Esophagus muscularis mucosa (tissue), 4 donors: ENCODE measurements around the gene GRIN3B. TPM values are rescaled to one million over a fixed set of nuclear protein-coding genes. Genes with fewer than 3 reads are reported as not detected.

Source experiments
- DNase-seq: peaks from one replicate; pipeline ENCODE4 v3.0.0-alpha.2; 2017; ENCODE audit errors: extremely low spot score
- H3K27ac ChIP-seq, 4 donors: fragments of 200-600 bp; sonication (generic); replicated peaks in 1 of 4; 1 replicate in 3 of 4; 2 replicates in 1 of 4; pipeline ENCODE4 v1.5.1; 2016 to 2019; ENCODE audit warnings: mild to moderate bottlenecking in 1 of 4
- H3K27me3 ChIP-seq, 4 donors: fragments of 200-600 bp; sonication (generic); one replicate each; pipeline versions ENCODE4 v1.5.1 to v1.6.0; 2016 to 2019
- H3K36me3 ChIP-seq, 4 donors: fragments of 200-600 bp; sonication (generic); one replicate each; pipeline ENCODE4 v1.5.1; 2016 to 2019
- H3K4me1 ChIP-seq, 4 donors: fragments of 200-600 bp; sonication (generic); one replicate each; pipeline ENCODE4 v1.5.1; 2016 to 2019
- H3K4me3 ChIP-seq, 4 donors: fragments of 200-600 bp; sonication (generic); 1 replicate in 2 of 4; 2 replicates in 2 of 4; pipeline ENCODE4 v1.5.1; 2016 to 2019; ENCODE audit warnings: mild to moderate bottlenecking in 4 of 4, moderate library complexity in 1 of 4
- H3K9me3 ChIP-seq, 4 donors: fragments of 200-600 bp; sonication (generic); 1 replicate in 3 of 4; 2 replicates in 1 of 4; pipeline ENCODE4 v1.5.1; 2016 to 2019
- EP300 ChIP-seq: sonication (generic); formaldehyde crosslinking; IDR thresholded peaks from one replicate; pipeline ENCODE4 v1.6.1; 2017; ENCODE audit warnings: antibody characterized with exemption
- POLR2A ChIP-seq: fragments of 450-650 bp; IDR thresholded peaks from one replicate; pipeline ENCODE4 v1.6.1; 2017; ENCODE audit warnings: antibody characterized with exemption, moderate library complexity, mild to moderate bottlenecking, low read depth
- POLR2AphosphoS5 ChIP-seq, 2 donors: sonication (generic); formaldehyde crosslinking; IDR thresholded peaks; one replicate each; pipeline ENCODE4 v1.6.1; 2017; ENCODE audit warnings: antibody characterized with exemption in 2 of 2
- WGBS: methylation state at CpG from one replicate; pipeline ENCODE4 v1.1.5; 2018; 5-methylcytosine and 5-hydroxymethylcytosine counted together
- intact Hi-C: fragments of 100-400 bp; cut with DNase I; formaldehyde crosslinking; loops from one replicate; pipeline ENCODE4 v1.15.1; 2023
- total RNA-seq, 4 donors: library from RNA; depleted of rRNA; stranded (reverse); fragments of >200 nt; gene quantifications; one replicate each; pipeline versions ENCODE4 v1.1.0 to v1.2.1, GENCODE V29; 2016
- TF ChIP-seq, protein P1 (sequence below), 3 experiments: fragments of 200-600 bp in 2 of 3; fragments of 450-650 bp in 1 of 3; sonication (generic) in 2 of 3; IDR thresholded peaks; one replicate each; pipeline ENCODE4 v1.5.1; 2017 to 2019; ENCODE audit warnings: antibody characterized with exemption in 3 of 3, mild to moderate bottlenecking in 2 of 3, moderate library complexity in 1 of 3

Gene GRIN3B
- total RNA-seq, 4 donors from 2014 or later = 0.13 to 0.17 TPM; not detected in 2

DNA sequence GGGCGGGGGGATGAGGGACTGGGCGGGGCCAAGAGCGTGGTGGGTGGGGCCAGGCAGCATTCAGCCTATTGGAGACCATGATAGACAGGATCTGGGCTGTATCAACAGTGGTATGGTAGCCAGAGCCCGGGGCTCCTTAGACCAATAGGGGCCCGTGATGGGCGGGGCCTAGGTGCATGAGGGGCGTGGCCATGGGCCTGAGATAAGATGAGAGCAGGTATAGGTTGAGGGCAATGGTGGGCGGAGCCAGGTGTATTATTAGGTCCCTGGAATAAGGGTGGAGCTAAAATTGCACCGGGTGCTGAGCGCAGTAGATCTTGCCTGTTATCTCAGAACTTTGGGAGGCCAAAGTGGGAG lies 45.0 kb downstream of the GRIN3B start:
- DNase-seq = no peak
- intact Hi-C loops = no loop called here
- H3K9me3 ChIP-seq = no peaks in the 10 kb centered on the region
- no peak overlapping the region for H3K4me3 ChIP-seq
- H3K27ac ChIP-seq = no peak overlapping the region
- peaks cover 0 to 7% (median 3%) of the 10 kb centered on the region in 4 donors for H3K36me3 ChIP-seq
- H3K27me3 ChIP-seq = peaks cover 0 to 11% (median 0%) of the 10 kb centered on the region in 4 donors
- 69% methylated on average over 10 of the region's 10 CpGs for WGBS
- peaks cover 16 to 30% (median 20%) of the 10 kb centered on the region in 4 donors for H3K4me1 ChIP-seq
- TF ChIP-seq POLR2AphosphoS5 (IDR thresholded peaks at IDR 0.05) = no peak
- TF ChIP-seq, protein P1, sequence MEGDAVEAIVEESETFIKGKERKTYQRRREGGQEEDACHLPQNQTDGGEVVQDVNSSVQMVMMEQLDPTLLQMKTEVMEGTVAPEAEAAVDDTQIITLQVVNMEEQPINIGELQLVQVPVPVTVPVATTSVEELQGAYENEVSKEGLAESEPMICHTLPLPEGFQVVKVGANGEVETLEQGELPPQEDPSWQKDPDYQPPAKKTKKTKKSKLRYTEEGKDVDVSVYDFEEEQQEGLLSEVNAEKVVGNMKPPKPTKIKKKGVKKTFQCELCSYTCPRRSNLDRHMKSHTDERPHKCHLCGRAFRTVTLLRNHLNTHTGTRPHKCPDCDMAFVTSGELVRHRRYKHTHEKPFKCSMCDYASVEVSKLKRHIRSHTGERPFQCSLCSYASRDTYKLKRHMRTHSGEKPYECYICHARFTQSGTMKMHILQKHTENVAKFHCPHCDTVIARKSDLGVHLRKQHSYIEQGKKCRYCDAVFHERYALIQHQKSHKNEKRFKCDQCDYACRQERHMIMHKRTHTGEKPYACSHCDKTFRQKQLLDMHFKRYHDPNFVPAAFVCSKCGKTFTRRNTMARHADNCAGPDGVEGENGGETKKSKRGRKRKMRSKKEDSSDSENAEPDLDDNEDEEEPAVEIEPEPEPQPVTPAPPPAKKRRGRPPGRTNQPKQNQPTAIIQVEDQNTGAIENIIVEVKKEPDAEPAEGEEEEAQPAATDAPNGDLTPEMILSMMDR (IDR thresholded peaks at IDR 0.05) = no peak
- no peak for TF ChIP-seq EP300
- no peak for TF ChIP-seq POLR2A

DNA sequence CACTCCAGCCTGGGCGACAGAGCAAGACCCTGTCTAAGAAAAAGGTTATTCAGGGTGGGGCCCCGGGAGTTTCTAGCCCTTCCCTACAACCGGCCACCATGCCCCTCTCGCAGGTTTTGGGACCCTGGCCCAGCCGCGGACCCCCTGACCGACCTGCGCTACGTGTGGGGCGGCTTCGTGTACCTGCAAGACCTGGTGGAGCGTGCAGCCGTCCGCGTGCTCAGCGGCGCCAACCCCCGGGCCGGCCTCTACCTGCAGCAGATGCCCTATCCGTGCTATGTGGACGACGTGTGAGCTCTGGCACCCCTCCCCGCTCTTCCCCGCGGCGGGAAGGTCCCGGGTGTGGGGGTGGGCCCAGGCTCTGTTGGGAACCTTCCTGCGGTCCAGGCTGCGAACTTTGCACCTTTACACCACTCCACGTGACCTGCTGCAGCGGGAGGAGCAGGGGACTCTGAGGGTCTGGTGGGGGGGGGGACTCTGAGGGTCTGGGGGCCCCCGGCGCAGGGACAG lies 46.0 kb downstream of the GRIN3B start:
- WGBS = 88% methylated on average over 8 of the region's 33 CpGs
- Histone ChIP-seq H3K9me3 (no peaks in the 10 kb centered on the region), H3K36me3 (peaks cover 0 to 7% (median 3%) of the 10 kb centered on the region in 4 donors), H3K27me3 (peaks cover 0 to 11% (median 0%) of the 10 kb centered on the region in 4 donors), H3K27ac (no peak overlapping the region), H3K4me3 (no peak overlapping the region), H3K4me1 (peaks cover 6 to 20% (median 11%) of the 10 kb centered on the region in 4 donors)
- TF ChIP-seq EP300 = no peak
- TF ChIP-seq POLR2A = no peak
- TF ChIP-seq, protein P1 (IDR thresholded peaks at IDR 0.05) = no peak
- no peak for TF ChIP-seq POLR2AphosphoS5 (IDR thresholded peaks at IDR 0.05)
- intact Hi-C loops = no loop called here
- DNase-seq = no peak

- Histone ChIP-seq H3K4me1 (peaks cover 0 to 11% (median 2%) of the 10 kb centered on the region in 4 donors), H3K27ac (no peak overlapping the region), H3K4me3 (no peak overlapping the region), H3K27me3 (peaks cover 0 to 7% (median 0%) of the 10 kb centered on the region in 4 donors), H3K36me3 (peaks cover 0 to 7% (median 3%) of the 10 kb centered on the region in 4 donors), H3K9me3 (no peaks in the 10 kb centered on the region)
- intact Hi-C loops = no loop called here
- 89% methylated on average over 36 of the region's 77 CpGs for WGBS
- no peak for TF ChIP-seq POLR2A
- no peak for TF ChIP-seq EP300
- no peak for TF ChIP-seq POLR2AphosphoS5 (IDR thresholded peaks at IDR 0.05)
- TF ChIP-seq, protein P1 (IDR thresholded peaks at IDR 0.05) = no peak
- DNase-seq = no peak
Observed at GRCh38 chr19:1046836-1047695, 46.8 kb downstream of the GRIN3B start.

GRCh38 chr19:1047696-1048147 lies 47.5 kb downstream of the GRIN3B start:
- Histone ChIP-seq H3K4me1 (peaks cover 0 to 6% (median 0%) of the 10 kb centered on the region in 4 donors), H3K27ac (no peak overlapping the region), H3K4me3 (no peak overlapping the region), H3K36me3 (peaks cover 0 to 7% (median 2%) of the 10 kb centered on the region in 4 donors), H3K27me3 (no peaks in the 10 kb centered on the region), H3K9me3 (no peaks in the 10 kb centered on the region)
- 89% methylated on average over 20 of the region's 20 CpGs for WGBS
- TF ChIP-seq POLR2AphosphoS5 (IDR thresholded peaks at IDR 0.05) = no peak
- TF ChIP-seq, protein P1 (IDR thresholded peaks at IDR 0.05) = no peak
- no peak for TF ChIP-seq POLR2A
- TF ChIP-seq EP300 = no peak
- intact Hi-C loops = no loop called here
- no peak for DNase-seq
